Parathyroid adenoma (tissue), 2 donors: ENCODE results near the gene IZUMO4.

Experiments
- H2AFZ ChIP-seq: fragments of 300-600 bp; sonication (generic); one replicate; pipeline ENCODE4 v1.7.0; 2017; ENCODE audit warnings: antibody characterized with exemption, mild to moderate bottlenecking
- H3K27ac ChIP-seq: fragments of 300-600 bp; sonication (generic); one replicate; pipeline ENCODE4 v1.7.0; 2017
- H3K27me3 ChIP-seq: fragments of 300-600 bp; sonication (generic); one replicate; pipeline ENCODE4 v1.7.0; 2017; ENCODE audit warnings: low read length; ENCODE audit not compliant: control insufficient read depth, insufficient read depth
- H3K36me3 ChIP-seq: fragments of 300-600 bp; sonication (generic); one replicate; pipeline ENCODE4 v1.7.0; 2017; ENCODE audit warnings: low read length; ENCODE audit not compliant: control insufficient read depth, insufficient read depth
- H3K4me1 ChIP-seq: fragments of 300-600 bp; sonication (generic); one replicate; pipeline ENCODE4 v1.7.0; 2017; ENCODE audit warnings: control low read depth
- H3K4me2 ChIP-seq: fragments of 300-600 bp; sonication (generic); one replicate; pipeline ENCODE4 v1.7.0; 2017; ENCODE audit warnings: low read length
- H3K4me3 ChIP-seq: fragments of 300-600 bp; sonication (generic); one replicate; pipeline ENCODE4 v1.7.0; 2017; ENCODE audit warnings: low read depth, low read length
- H3K79me2 ChIP-seq: fragments of 300-600 bp; sonication (generic); one replicate; pipeline ENCODE4 v1.7.0; 2017; ENCODE audit warnings: control low read depth
- H3K9ac ChIP-seq: fragments of 300-600 bp; sonication (generic); one replicate; pipeline ENCODE4 v1.7.0; 2017; ENCODE audit warnings: mild to moderate bottlenecking
- H3K9me3 ChIP-seq: fragments of 300-600 bp; sonication (generic); one replicate; pipeline ENCODE4 v1.7.0; 2017; ENCODE audit warnings: low read length; ENCODE audit not compliant: control insufficient read depth
- TF ChIP-seq, protein P1 (sequence below): fragments of 300-600 bp; sonication (generic); IDR thresholded peaks from one replicate; pipeline ENCODE4 v1.7.0; 2017; ENCODE audit warnings: antibody characterized with exemption, mild to moderate bottlenecking
- donor health status: primary hyperparathyroidism.

IZUMO4 gene

GRCh38 chr19:2109046-2109864 is 12.5 kb downstream of the IZUMO4 start:
- Histone ChIP-seq H3K36me3 (no peaks in the 10 kb centered on the region), H3K27me3 (no peaks in the 10 kb centered on the region), H3K4me2 (no peak overlapping the region), H3K9me3 (no peaks in the 10 kb centered on the region), H3K9ac (no peak overlapping the region), H2AFZ (no peak overlapping the region), H3K27ac (no peak overlapping the region), H3K4me3 (no peak overlapping the region), H3K4me1 (no peaks in the 10 kb centered on the region), H3K79me2 (peaks cover 8% of the 10 kb centered on the region)
- TF ChIP-seq, protein P1, sequence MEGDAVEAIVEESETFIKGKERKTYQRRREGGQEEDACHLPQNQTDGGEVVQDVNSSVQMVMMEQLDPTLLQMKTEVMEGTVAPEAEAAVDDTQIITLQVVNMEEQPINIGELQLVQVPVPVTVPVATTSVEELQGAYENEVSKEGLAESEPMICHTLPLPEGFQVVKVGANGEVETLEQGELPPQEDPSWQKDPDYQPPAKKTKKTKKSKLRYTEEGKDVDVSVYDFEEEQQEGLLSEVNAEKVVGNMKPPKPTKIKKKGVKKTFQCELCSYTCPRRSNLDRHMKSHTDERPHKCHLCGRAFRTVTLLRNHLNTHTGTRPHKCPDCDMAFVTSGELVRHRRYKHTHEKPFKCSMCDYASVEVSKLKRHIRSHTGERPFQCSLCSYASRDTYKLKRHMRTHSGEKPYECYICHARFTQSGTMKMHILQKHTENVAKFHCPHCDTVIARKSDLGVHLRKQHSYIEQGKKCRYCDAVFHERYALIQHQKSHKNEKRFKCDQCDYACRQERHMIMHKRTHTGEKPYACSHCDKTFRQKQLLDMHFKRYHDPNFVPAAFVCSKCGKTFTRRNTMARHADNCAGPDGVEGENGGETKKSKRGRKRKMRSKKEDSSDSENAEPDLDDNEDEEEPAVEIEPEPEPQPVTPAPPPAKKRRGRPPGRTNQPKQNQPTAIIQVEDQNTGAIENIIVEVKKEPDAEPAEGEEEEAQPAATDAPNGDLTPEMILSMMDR, result no peak

DNA sequence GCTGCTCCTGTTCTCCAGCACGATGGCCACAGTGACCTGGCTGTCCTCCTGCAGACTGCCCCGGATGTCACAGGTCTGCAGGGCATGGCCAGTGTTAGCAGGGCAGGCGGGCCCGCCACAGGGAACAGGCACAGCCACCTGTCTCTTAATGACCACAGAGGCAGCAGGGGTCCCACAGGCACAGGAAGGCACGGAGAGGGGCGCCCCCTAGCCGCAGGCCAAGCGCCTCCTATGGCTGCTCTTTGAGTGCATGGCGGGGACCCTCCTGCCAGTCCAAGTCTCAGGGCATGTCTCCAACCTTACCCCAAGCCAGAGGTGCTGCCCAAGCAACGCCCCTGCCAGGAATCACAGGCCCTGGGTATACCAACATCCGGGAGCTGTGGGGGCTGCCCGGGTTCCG is 14.1 kb downstream of the IZUMO4 start:
- no peak overlapping the region for H3K9ac ChIP-seq

DNA sequence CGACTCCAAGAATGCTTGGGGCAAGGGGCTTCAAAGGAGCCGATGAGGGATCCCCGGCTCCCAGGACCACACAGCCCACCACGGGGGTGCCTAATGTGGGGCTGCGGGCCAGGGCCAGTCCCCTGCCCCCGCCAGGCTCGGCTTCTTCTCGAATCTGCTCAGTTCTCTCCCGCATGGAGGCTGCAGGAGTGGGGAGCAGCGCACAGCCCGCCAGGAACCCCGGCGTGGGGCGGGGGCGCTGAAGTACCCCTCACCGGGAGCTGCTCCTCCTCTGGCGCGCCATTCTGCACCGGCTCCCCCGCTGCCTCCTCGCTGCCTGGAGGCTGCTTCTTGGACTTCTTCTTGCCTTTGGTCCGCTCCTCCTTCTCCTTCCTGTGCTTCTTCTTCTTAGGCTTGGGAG is 14.7 kb downstream of the IZUMO4 start:
- Histone ChIP-seq H3K4me1 (no peaks in the 10 kb centered on the region), H3K4me3 (no peak overlapping the region), H3K79me2 (peaks cover 11% of the 10 kb centered on the region), H3K27ac (no peak overlapping the region), H2AFZ (no peak overlapping the region), H3K36me3 (no peaks in the 10 kb centered on the region), H3K4me2 (no peak overlapping the region), H3K27me3 (no peaks in the 10 kb centered on the region), H3K9me3 (no peaks in the 10 kb centered on the region), H3K9ac (no peak overlapping the region)
- TF ChIP-seq, protein P1, result no peak

More for the DNA sequence above, 14.1 kb downstream of the IZUMO4 start:
- TF ChIP-seq, protein P1, result no peak
- no peaks in the 10 kb centered on the region for H3K4me1 ChIP-seq
- no peak overlapping the region for H3K4me2 ChIP-seq
- H3K9me3 ChIP-seq, result no peaks in the 10 kb centered on the region
- peaks cover 11% of the 10 kb centered on the region for H3K79me2 ChIP-seq
- no peak overlapping the region for H3K27ac ChIP-seq
- no peak overlapping the region for H3K4me3 ChIP-seq
- H3K36me3 ChIP-seq, result no peaks in the 10 kb centered on the region
- no peaks in the 10 kb centered on the region for H3K27me3 ChIP-seq
- no peak overlapping the region for H2AFZ ChIP-seq

DNA sequence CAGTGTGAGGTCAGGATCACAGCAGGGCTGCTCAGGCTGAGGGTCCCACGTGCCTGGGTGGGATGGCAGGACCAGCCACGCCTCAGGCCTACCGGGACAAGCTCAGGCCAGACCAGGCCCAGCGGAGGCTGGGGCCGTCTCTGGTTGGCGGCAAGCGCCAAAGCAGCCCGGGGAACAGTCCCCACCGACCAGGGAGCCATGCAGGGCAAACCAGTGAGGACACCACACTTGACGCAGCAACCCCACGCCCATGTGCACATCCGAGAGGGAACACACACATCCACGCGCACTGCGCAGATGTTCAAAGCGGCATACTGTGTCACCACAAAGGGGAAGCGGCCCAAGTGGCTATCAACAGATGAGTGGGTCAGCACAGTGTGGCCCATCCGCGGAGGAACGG is 15.2 kb downstream of the IZUMO4 start:
- Histone ChIP-seq H3K36me3 (no peaks in the 10 kb centered on the region), H3K9me3 (no peaks in the 10 kb centered on the region), H3K27ac (no peak overlapping the region), H3K27me3 (no peaks in the 10 kb centered on the region), H2AFZ (no peak overlapping the region), H3K79me2 (peaks cover 8% of the 10 kb centered on the region), H3K9ac (no peak overlapping the region), H3K4me1 (no peaks in the 10 kb centered on the region), H3K4me3 (no peak overlapping the region), H3K4me2 (no peak overlapping the region)
- TF ChIP-seq, protein P1, result no peak
